Bronchial epithelial cell (primary cell): ENCODE measurements around the gene UVSSA. TPM values are rescaled to one million over a fixed set of nuclear protein-coding genes. Genes with fewer than 3 reads are reported as not detected.

Source experiments
- DNase-seq: peaks from one replicate; pipeline ENCODE4 v3.0.0-alpha.2; 2010; ENCODE audit warnings: low read depth
- FAIRE-seq: peaks from 2 replicates; lab custom pipeline; 2011; peaks lifted over from hg19 to GRCh38; lab: Jason Lieb, UNC
- H3K27me3 ChIP-seq: 2 replicates; pipeline ENCODE4 v1.5.1; 2011; ENCODE audit warnings: low read length; ENCODE audit not compliant: control insufficient read depth, insufficient read depth
- H3K36me3 ChIP-seq: 2 replicates; pipeline ENCODE4 v1.5.1; 2011; ENCODE audit warnings: low read length; ENCODE audit not compliant: control insufficient read depth, insufficient read depth
- H3K4me3 ChIP-seq: 2 replicates; pipeline ENCODE4 v1.5.1; 2011; ENCODE audit warnings: mild to moderate bottlenecking, low read depth, low read length, control low read depth
- CTCF ChIP-seq: IDR thresholded peaks from 2 replicates; pipeline ENCODE4 v1.5.1; 2011; ENCODE audit warnings: mild to moderate bottlenecking, moderate library complexity, low read length, control low read depth, inconsistent platforms; ENCODE audit not compliant: insufficient read depth, severe bottlenecking
- total RNA-seq: library from RNA; depleted of rRNA; stranded (reverse); fragments of >200 nt; gene quantifications from 2 replicates; pipeline ENCODE4 v1.2.1, GENCODE V29; 2014

The UVSSA gene
- total RNA-seq = 6.9 and 8.2 TPM in 2 replicates

- H3K27me3 ChIP-seq = no peaks in the 10 kb centered on the region
- peak; percentile 96 for DNase-seq
- no peak for TF ChIP-seq CTCF
- peaks cover 4% of the 10 kb centered on the region for H3K36me3 ChIP-seq
- peak; percentile 13 for FAIRE-seq
- peak within 1 kb of the TSS; percentile 89 for H3K4me3 ChIP-seq
These were observed at the start of gene UVSSA for GRCh38 chr4:1346781-1347409. UVSSA (plus strand) TSS chr4:1347208; CDS start chr4:1348092, 884 bp downstream.

- FAIRE-seq (no peak), DNase-seq (no peak)
- Histone ChIP-seq H3K36me3 (peaks cover 28% of the 10 kb centered on the region), H3K27me3 (no peaks in the 10 kb centered on the region), H3K4me3 (no peak overlapping the region)
- TF ChIP-seq CTCF = no peak
These were observed 49.3 kb upstream of the UVSSA start for GRCh38 chr4:1297456-1298325.

- Histone ChIP-seq H3K36me3 (peaks cover 27% of the 10 kb centered on the region), H3K4me3 (no peak overlapping the region), H3K27me3 (no peaks in the 10 kb centered on the region)
- FAIRE-seq (no peak), DNase-seq (no peak)
- TF ChIP-seq CTCF = no peak
These were observed 48.5 kb upstream of the UVSSA start for GRCh38 chr4:1298461-1298860.

GRCh38 chr4:1299301-1299860 lies 47.6 kb upstream of the UVSSA start:
- Histone ChIP-seq H3K36me3 (peaks cover 26% of the 10 kb centered on the region), H3K4me3 (no peak overlapping the region), H3K27me3 (no peaks in the 10 kb centered on the region)
- no peak for FAIRE-seq
- DNase-seq = no peak
- no peak for TF ChIP-seq CTCF

- Histone ChIP-seq H3K27me3 (no peaks in the 10 kb centered on the region), H3K4me3 (no peak overlapping the region), H3K36me3 (peaks cover 26% of the 10 kb centered on the region)
- peak; percentile 80 for DNase-seq
- TF ChIP-seq CTCF = no peak
- FAIRE-seq = peak; percentile 79
These were observed 46.2 kb upstream of the UVSSA start for GRCh38 chr4:1300466-1301455.
